ENCODE measurements around the gene ZNF101.
A peak's percentile ranks its signal among the peaks of the same experiment; 100 is the strongest.

The ZNF101 gene

GRCh38 chr19:19704836-19705235 is 36.2 kb downstream of the ZNF101 start:
- DNase-seq (ENCODE audit: low read depth, low spot score): no peak
- no peak overlapping the region for H3K27ac ChIP-seq

DNA sequence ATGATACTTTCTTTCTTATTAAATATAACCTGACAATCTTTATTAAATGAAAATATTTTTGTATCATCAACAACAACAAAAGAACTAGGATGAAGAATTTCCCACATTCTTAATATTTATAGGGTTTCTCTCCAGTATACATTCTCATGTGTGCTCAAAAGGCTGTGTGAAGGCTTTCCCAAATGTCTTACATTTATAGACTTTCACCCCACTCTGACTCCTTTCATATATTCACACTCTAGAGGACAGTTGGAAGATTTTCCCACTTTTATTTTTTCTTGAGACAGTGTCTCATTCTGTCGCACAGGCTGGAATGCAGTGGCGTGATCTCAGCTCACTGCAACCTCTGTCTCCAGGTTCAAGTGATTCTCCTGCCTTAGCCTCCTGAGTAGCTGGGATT is 41.9 kb downstream of the ZNF101 start:
- no peak overlapping the region for H3K27ac ChIP-seq
- no peak for DNase-seq (ENCODE audit: low read depth, low spot score)

DNA sequence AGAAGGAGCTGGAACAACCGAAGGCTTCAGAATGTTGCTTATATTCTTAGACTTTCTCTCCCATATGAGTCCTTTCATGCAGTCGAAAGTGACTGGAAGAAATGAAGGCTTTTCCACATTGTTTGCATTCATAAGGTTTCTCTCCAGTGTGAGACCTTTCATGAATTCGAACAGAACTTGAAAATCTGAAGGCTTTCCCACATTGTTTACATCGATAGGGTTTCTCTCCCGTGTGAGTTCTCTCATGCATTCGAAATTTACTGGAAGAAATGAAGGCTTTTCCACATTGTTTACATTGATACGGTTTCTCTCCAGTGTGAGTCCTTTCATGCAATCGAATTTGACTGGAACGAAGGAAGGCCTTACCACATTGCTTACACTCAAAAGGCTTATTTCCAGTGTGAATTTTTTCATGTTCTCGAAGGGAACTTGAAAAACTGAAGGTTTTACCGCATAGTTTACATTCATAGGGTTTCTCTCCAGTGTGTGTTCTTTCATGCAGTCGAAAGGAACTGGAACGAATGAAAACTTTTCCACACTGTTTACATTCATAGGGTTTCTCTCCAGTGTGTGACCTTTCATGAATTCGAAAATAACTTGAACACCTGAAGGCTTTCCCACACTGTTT is 42.8 kb downstream of the ZNF101 start:
- H3K27ac ChIP-seq: no peak overlapping the region

GRCh38 chr19:19711934-19712828 is 43.5 kb downstream of the ZNF101 start:
- no peak for DNase-seq (ENCODE audit: low read depth, low spot score)
- no peak overlapping the region for H3K27ac ChIP-seq

More for the DNA sequence above, 42.8 kb downstream of the ZNF101 start:
- DNase-seq (ENCODE audit: low read depth, low spot score): no peak

DNA sequence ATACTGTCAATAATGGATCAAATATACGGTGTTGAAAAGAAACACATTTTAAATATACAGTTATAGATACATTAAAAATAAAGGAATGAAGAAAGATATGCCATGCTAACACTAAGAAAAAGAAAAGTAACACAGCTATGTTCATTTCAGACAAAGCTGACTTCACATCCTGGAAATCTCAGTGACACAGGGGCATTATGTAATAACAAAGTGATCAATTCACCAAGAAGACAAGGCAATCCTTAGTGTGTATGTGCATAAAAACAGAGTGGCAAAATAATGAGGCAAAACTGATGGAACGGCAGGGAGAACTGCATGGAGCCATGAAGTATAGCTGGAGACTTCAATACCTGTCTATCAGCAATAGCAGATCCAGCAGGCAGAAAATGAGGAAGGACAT is 51.2 kb downstream of the ZNF101 start:
- DNase-seq (ENCODE audit: low read depth, low spot score): no peak
- no peak overlapping the region for H3K27ac ChIP-seq

DNA sequence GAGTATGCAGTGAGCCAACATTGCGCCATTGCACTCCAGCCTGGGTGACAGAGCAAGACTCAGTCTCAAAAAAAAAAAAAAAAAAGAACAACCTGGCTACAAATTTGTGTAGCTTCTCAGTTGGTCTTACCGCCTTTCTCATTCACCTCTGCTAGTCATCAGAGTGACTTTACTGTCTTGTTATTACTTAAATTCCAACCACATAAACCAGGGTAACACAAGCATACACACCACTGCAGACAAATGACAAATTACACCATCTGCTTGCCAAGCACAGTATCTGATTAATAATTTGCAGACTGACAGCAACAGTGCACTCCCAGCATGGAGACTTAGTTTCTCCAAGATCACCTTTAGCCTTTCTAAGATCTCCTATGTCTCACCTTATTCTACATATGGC is 53.3 kb downstream of the ZNF101 start:
- no peak for DNase-seq (ENCODE audit: low read depth, low spot score)
- no peak overlapping the region for H3K27ac ChIP-seq

DNA sequence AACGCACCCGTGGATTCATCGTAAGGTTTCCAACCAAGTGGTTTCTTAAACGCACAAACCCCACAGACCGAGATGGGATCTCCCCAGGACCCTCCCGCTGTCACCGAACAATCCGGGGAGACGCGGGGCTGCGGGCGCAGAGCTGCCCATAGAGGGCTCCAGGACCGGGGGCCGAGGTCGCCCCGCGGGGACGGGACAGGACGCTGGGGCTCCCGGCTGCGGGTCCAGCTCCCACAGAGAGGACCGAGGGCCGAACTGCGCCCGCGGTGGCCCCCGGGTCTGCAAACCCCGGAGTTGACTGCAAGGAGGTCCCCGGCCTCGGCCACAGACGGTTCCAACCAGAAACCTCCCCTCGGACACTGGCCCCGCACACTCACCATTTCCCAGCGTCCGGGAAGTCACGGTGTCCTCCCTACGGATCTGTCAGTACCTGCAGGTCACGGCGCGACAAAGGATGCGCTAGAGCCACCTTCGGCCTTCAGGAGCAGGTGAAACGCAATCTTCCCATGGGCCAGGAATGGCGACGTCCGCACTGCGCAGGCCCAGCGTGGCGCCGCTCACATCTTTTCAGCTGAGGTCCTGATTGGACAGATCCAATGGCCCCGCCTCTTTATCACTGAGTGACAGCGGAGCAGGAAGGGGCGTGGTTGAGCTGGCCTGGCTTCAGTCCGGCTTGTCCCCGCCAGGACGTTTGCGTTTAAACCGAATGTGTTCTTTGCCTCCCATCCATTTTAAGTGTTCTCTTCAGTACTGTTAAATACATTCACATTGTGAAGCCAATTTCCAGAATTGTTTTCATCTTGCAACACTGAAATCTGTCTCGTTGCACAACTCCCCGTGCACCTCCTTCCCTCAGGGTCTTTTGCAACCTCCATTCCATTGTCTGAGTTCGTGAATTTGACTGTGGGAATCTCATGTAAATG is 64.2 kb downstream of the ZNF101 start, which contains the start of gene ZNF14:
Gene ZNF14, minus strand, starts transcription at position 534 of the 923 bp plus-strand sequence. Its CDS starts 154 bp downstream, at position 380.
- DNase-seq (ENCODE audit: low read depth, low spot score): peak; percentile 69
- H3K27ac ChIP-seq: peak within 1 kb of the TSS; percentile 37

Data from epithelial cell of prostate (primary cell).